A673 (cell line): ENCODE results near the gene EYS. TPM values are rescaled to one million over a fixed set of nuclear protein-coding genes. Genes with fewer than 3 reads are reported as not detected.

ENCODE experiments used
- BruUV-seq: library from RNA; stranded (reverse); fragments of 400-500 nt; replicated peaks from 2 replicates; lab custom pipeline; 2021; lab: Mats Ljungman, UMichigan
- CTCF ChIA-PET: fragments of 300-600 bp; sonication (Branson Sonifier 250); formaldehyde crosslinking; loops from one replicate; lab custom pipeline; 2022; ENCODE audit warnings: antibody characterized with exemption; lab: Charles Lee
- POLR2A ChIA-PET: fragments of 300-600 bp; sonication (Branson Sonifier 250); formaldehyde crosslinking; loops from one replicate; lab custom pipeline; 2022; ENCODE audit warnings: antibody characterized with exemption; ENCODE audit not compliant: low non-redundant PET; lab: Charles Lee
- DNase-seq: peaks from one replicate; pipeline ENCODE4 v3.0.0-alpha.2; 2015; ENCODE audit warnings: low spot score
- H3K27ac ChIP-seq: fragments of 200-600 bp; sonication (generic); 2 replicates; pipeline ENCODE4 v1.5.1; 2016; ENCODE audit warnings: mixed run types, low read depth, mild to moderate bottlenecking, mixed read lengths, antibody characterized with exemption, low read length; ENCODE audit not compliant: poor library complexity, severe bottlenecking
- H3K27me3 ChIP-seq: fragments of 200-600 bp; sonication (generic); replicated peaks from 2 replicates; pipeline ENCODE4 v1.6.1; 2017; ENCODE audit warnings: mixed run types, low read depth, mild to moderate bottlenecking, mixed read lengths, antibody characterized with exemption, low read length; ENCODE audit not compliant: insufficient read depth, poor library complexity
- H3K36me3 ChIP-seq: fragments of 200-600 bp; sonication (generic); 2 replicates; pipeline ENCODE4 v1.6.1; 2016; ENCODE audit warnings: mixed run types, mild to moderate bottlenecking, mixed read lengths, antibody characterized with exemption, low read length; ENCODE audit not compliant: insufficient read depth, poor library complexity, severe bottlenecking
- H3K4me1 ChIP-seq: fragments of 200-600 bp; sonication (generic); 2 replicates; pipeline ENCODE4 v1.6.1; 2017; ENCODE audit warnings: mixed run types, mild to moderate bottlenecking, mixed read lengths, antibody characterized with exemption, low read length; ENCODE audit not compliant: insufficient read depth, poor library complexity, severe bottlenecking
- H3K4me3 ChIP-seq: fragments of 200-600 bp; sonication (generic); 2 replicates; pipeline ENCODE4 v1.5.1; 2016; ENCODE audit warnings: low read depth, mixed run types, mild to moderate bottlenecking, mixed read lengths, low read length; ENCODE audit not compliant: poor library complexity, severe bottlenecking
- H3K9me3 ChIP-seq: fragments of 200-600 bp; sonication (generic); 2 replicates; pipeline ENCODE4 v1.6.1; 2016; ENCODE audit warnings: mixed run types, low read depth, mild to moderate bottlenecking, mixed read lengths, antibody characterized with exemption, low read length; ENCODE audit not compliant: poor library complexity, severe bottlenecking
- CTCF ChIP-seq: fragments of 300-800, 200-600 bp; sonication (generic); conservative IDR thresholded peaks from 2 replicates; pipeline ENCODE4 v1.5.1; 2017; ENCODE audit warnings: low read depth, mild to moderate bottlenecking, antibody characterized with exemption, low read length, moderate library complexity, mixed read lengths
- EZH2 ChIP-seq: fragments of 200-600 bp; sonication (generic); IDR thresholded peaks from 2 replicates; pipeline ENCODE4 v1.6.1; 2017; ENCODE audit warnings: borderline replicate concordance, low read depth, mild to moderate bottlenecking, mixed read lengths, antibody characterized with exemption, low read length; ENCODE audit not compliant: poor library complexity, severe bottlenecking
- intact Hi-C: fragments of 100-400 bp; cut with micrococcal nuclease; formaldehyde crosslinking; loops from one replicate; pipeline ENCODE4 v1.10.0; 2022; ENCODE audit not compliant: unreplicated experiment
- total RNA-seq: library from RNA; stranded (reverse); gene quantifications from 2 replicates; pipeline ENCODE4 v1.2.3, GENCODE V29; 2021

Gene EYS
- total RNA-seq, 1 experiment from 2014 or later, result 0.47 TPM

DNA sequence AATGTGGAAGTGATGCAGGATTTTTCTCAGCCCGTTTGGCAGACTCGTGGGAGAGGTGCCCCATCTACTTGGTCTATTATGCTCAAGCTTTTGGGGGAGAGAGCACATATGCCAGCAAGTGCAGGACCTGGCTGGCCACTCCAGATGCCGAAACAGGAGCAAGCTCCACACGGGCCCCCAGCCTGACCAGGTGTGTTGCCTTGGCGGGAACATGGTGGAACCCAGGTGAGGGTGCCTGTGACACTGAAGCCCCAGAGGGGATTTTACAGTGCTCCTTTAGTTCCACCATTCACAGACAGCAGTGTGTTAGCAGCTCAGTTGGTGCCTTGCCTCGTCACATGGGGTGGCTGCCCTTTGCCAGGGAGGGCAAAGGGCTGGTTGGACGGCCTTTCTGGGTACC, 798.9 kb downstream of the EYS start:
- TF ChIP-seq CTCF (no peak), EZH2 (no peak)
- Histone ChIP-seq H3K9me3 (no peaks in the 10 kb centered on the region), H3K36me3 (no peaks in the 10 kb centered on the region), H3K27me3 (no peaks in the 10 kb centered on the region), H3K4me1 (no peaks in the 10 kb centered on the region), H3K4me3 (no peak overlapping the region), H3K27ac (no peak overlapping the region)
- POLR2A ChIA-PET, result no interaction called here
- CTCF ChIA-PET, result no interaction called here
- BruUV-seq, result no TSS peak
- DNase-seq, result no peak
- intact Hi-C loops, result no loop called here

GRCh38 chr6:64904616-64905015, 802.4 kb downstream of the EYS start:
- Histone ChIP-seq H3K4me1 (no peaks in the 10 kb centered on the region), H3K27me3 (no peaks in the 10 kb centered on the region), H3K36me3 (no peaks in the 10 kb centered on the region), H3K27ac (no peak overlapping the region), H3K4me3 (no peak overlapping the region), H3K9me3 (no peaks in the 10 kb centered on the region)
- TF ChIP-seq EZH2 (no peak), CTCF (no peak)
- POLR2A ChIA-PET, result no interaction called here
- intact Hi-C loops, result no loop called here
- CTCF ChIA-PET, result no interaction called here
- BruUV-seq, result no TSS peak
- DNase-seq, result no peak

GRCh38 chr6:64902596-64902995, 804.4 kb downstream of the EYS start:
- TF ChIP-seq EZH2 (no peak), CTCF (no peak)
- Histone ChIP-seq H3K27ac (no peak overlapping the region), H3K4me1 (no peaks in the 10 kb centered on the region), H3K27me3 (no peaks in the 10 kb centered on the region), H3K36me3 (no peaks in the 10 kb centered on the region), H3K9me3 (no peaks in the 10 kb centered on the region), H3K4me3 (no peak overlapping the region)
- no peak for DNase-seq
- BruUV-seq, result no TSS peak
- intact Hi-C loops, result no loop called here
- ChIA-PET CTCF (no interaction called here), POLR2A (no interaction called here)
